HCT116 (cell line): Measurements from ENCODE around the gene PA2G4. TPM values are rescaled to one million over a fixed set of nuclear protein-coding genes. Genes with fewer than 3 reads are reported as not detected.

Source experiments
- ATAC-seq: fragments of 200-7000 bp; cut with Tn5 transposase; 2 replicates; pipeline ENCODE4 v1.9.1; 2020; ENCODE audit warnings: mild to moderate bottlenecking, moderate library complexity
- BruUV-seq: library from RNA; stranded (reverse); fragments of 400-500 nt; replicated peaks from 2 replicates; lab custom pipeline; 2021; lab: Mats Ljungman, UMichigan
- CTCF ChIA-PET: fragments of 300-600 bp; sonication (Branson Sonifier 250); formaldehyde crosslinking; loops from one replicate; lab custom pipeline; 2021; ENCODE audit warnings: antibody characterized with exemption; lab: Charles Lee
- POLR2A ChIA-PET: fragments of 300-600, 350-600 bp; sonication (Branson Sonifier 250); formaldehyde crosslinking; loops from one replicate; lab custom pipeline; 2021; ENCODE audit warnings: antibody characterized with exemption; lab: Charles Lee
- RAD21 ChIA-PET, 2 experiments: fragments of 300-600 bp; sonication (Branson Sonifier 250); formaldehyde crosslinking; loops; one replicate each; lab custom pipeline; 2023; ENCODE audit warnings: low total read pairs in 2 of 2; ENCODE audit not compliant: uncharacterized antibody in 2 of 2, unreplicated experiment in 2 of 2, low non-redundant PET in 1 of 2; lab: Charles Lee
- DNase-seq: peaks from one replicate; pipeline ENCODE4 v3.0.0-alpha.2; 2010; ENCODE audit warnings: low read depth, low spot score
- H2AFZ ChIP-seq: fragments of 200-600 bp; shearing (Covaris generic), sonication (generic); 2 replicates; pipeline ENCODE4 v1.6.1; 2017; ENCODE audit warnings: low read depth, mixed run types, mixed read lengths, antibody characterized with exemption, low read length; ENCODE audit not compliant: poor library complexity, severe bottlenecking
- H3K27ac ChIP-seq: 2 replicates; pipeline ENCODE4 v1.5.1; 2012; ENCODE audit warnings: low read depth, low read length
- H3K27me3 ChIP-seq: fragments of 200-600 bp; sonication (generic); 2 replicates; pipeline ENCODE4 v1.6.1; 2016; ENCODE audit warnings: mixed run types, low read length, mixed read lengths; ENCODE audit not compliant: insufficient read depth
- H3K36me3 ChIP-seq, 2 experiments: fragments of 200-500 bp in 1 of 2; fragments of 200-600 bp in 1 of 2; sonication (Bioruptor generic) in 1 of 2; sonication (generic) in 1 of 2; 2 replicates each; pipeline versions ENCODE4 v1.5.1 to v1.6.1; 2014 to 2016; ENCODE audit warnings: low read length in 2 of 2, inconsistent platforms in 1 of 2, mixed read lengths in 1 of 2, mixed run types in 1 of 2; ENCODE audit not compliant: insufficient read depth in 2 of 2, control insufficient read depth in 1 of 2
- H3K4me1 ChIP-seq, 2 experiments: fragments of 200-600 bp in 1 of 2; sonication (generic) in 1 of 2; 2 replicates each; pipeline versions ENCODE4 v1.5.1 to v1.6.1; 2012 to 2017; ENCODE audit warnings: low read length in 2 of 2, inconsistent platforms in 1 of 2, mild to moderate bottlenecking in 1 of 2, mixed read lengths in 1 of 2, mixed run types in 1 of 2, moderate library complexity in 1 of 2; ENCODE audit not compliant: insufficient read depth in 2 of 2, control insufficient read depth in 1 of 2
- H3K4me2 ChIP-seq: fragments of 200-600 bp; sonication (generic); 2 replicates; pipeline ENCODE4 v1.6.1; 2017; ENCODE audit warnings: mixed run types, low read length, mixed read lengths
- H3K4me3 ChIP-seq, 2 experiments: fragments of 200-600 bp in 1 of 2; sonication (generic) in 1 of 2; replicated peaks in 1 of 2; 2 replicates each; pipeline ENCODE4 v1.5.1; 2011 to 2016; ENCODE audit warnings: low read length in 2 of 2, control low read depth in 1 of 2, low read depth in 1 of 2, mild to moderate bottlenecking in 1 of 2, mixed read lengths in 1 of 2, mixed run types in 1 of 2
- H3K79me2 ChIP-seq: fragments of 200-600 bp; sonication (generic); 2 replicates; pipeline ENCODE4 v1.6.1; 2017; ENCODE audit warnings: mild to moderate bottlenecking, mixed run types, low read length, moderate library complexity, mixed read lengths; ENCODE audit not compliant: insufficient read depth
- H3K9ac ChIP-seq: fragments of 200-600 bp; sonication (generic); 2 replicates; pipeline ENCODE4 v1.6.1; 2016; ENCODE audit warnings: low read length, mixed read lengths
- H3K9me2 ChIP-seq: fragments of 200-600 bp; sonication (generic), shearing (Covaris generic); 2 replicates; pipeline ENCODE4 v1.6.1; 2017; ENCODE audit warnings: mixed run types, mild to moderate bottlenecking, moderate library complexity; ENCODE audit not compliant: insufficient read depth
- H3K9me3 ChIP-seq, 2 experiments: fragments of 200-500 bp in 1 of 2; fragments of 200-600 bp in 1 of 2; sonication (Bioruptor generic) in 1 of 2; sonication (generic) in 1 of 2; 2 replicates each; pipeline ENCODE4 v1.6.1; 2014 to 2017; ENCODE audit warnings: low read length in 2 of 2, mixed read lengths in 2 of 2, inconsistent platforms in 1 of 2, low read depth in 1 of 2, mild to moderate bottlenecking in 1 of 2, mixed run types in 1 of 2, moderate library complexity in 1 of 2; ENCODE audit not compliant: control insufficient read depth in 1 of 2, insufficient read depth in 1 of 2
- H4K20me1 ChIP-seq: fragments of 200-600 bp; sonication (generic), shearing (Covaris generic); 2 replicates; pipeline ENCODE4 v1.6.1; 2017; ENCODE audit warnings: mixed run types, mild to moderate bottlenecking, moderate library complexity; ENCODE audit not compliant: insufficient read depth
- CBX3 ChIP-seq: IDR thresholded peaks from 2 replicates; pipeline ENCODE4 v1.6.1; 2012; ENCODE audit warnings: low read depth
- POLR2AphosphoS5 ChIP-seq: IDR thresholded peaks from 2 replicates; pipeline ENCODE4 v1.6.1; 2011; ENCODE audit warnings: mild to moderate bottlenecking, low read depth, low read length, moderate library complexity
- YY1 ChIP-seq: IDR thresholded peaks from 2 replicates; pipeline ENCODE4 v1.6.1; 2011; ENCODE audit warnings: low read length, low read depth, moderate library complexity, mild to moderate bottlenecking; ENCODE audit not compliant: insufficient replicate concordance; ENCODE audit errors: extremely low read depth
- intact Hi-C: fragments of 100-400 bp; cut with micrococcal nuclease; formaldehyde crosslinking; loops from 2 replicates; pipeline ENCODE4 v1.10.0; 2022
- total RNA-seq: library from RNA; stranded (reverse); gene quantifications from one replicate; pipeline ENCODE4 v1.2.1, GENCODE V29; 2021; ENCODE audit not compliant: unreplicated experiment
- TF ChIP-seq, protein P1 (sequence below), 3 experiments: fragments of 200-600 bp in 1 of 3; sonication (generic) in 1 of 3; IDR thresholded peaks in 2 of 3; conservative IDR thresholded peaks in 1 of 3; 2 replicates each; pipeline ENCODE4 v1.5.1; 2012 to 2017; ENCODE audit warnings: low read depth in 2 of 3, low read length in 2 of 3, antibody characterized with exemption in 1 of 3, borderline replicate concordance in 1 of 3, control low read depth in 1 of 3, mild to moderate bottlenecking in 1 of 3, mixed read lengths in 1 of 3, mixed run types in 1 of 3, moderate library complexity in 1 of 3; ENCODE audit not compliant: insufficient read depth in 1 of 3

The PA2G4 gene
- total RNA-seq, 1 experiment from 2014 or later, result 302 TPM

DNA sequence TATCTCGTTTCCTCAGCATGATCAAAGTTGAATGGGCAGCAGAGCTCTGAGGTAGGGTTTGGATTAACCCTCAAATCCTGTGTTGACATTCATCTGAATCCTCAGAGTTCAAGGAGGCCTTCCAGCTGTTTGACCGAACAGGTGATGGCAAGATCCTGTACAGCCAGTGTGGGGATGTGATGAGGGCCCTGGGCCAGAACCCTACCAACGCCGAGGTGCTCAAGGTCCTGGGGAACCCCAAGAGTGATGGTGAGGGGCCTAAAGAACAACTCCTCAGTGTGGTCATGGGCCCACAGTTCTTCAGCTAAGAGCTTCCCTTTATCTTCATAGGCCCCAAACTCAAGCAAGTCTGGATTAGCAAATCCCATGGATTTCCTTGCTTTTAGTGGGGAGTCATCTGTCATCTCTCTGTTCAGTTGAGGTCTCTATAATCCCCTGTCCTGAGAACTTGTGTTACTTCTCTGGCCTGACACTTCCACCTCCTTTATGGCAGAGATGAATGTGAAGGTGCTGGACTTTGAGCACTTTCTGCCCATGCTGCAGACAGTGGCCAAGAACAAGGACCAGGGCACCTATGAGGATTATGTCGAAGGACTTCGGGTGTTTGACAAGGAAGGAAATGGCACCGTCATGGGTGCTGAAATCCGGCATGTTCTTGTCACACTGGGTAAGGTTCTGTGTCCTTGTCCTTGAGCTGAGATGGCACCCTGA lies 55.3 kb downstream of the PA2G4 start:
- POLR2A ChIA-PET, result interaction anchor here (1.3 to 1.8 kb wide), 2 partner anchors 32 to 42 kb away, joined by 5 to 7 read pairs; partner anchors contain the start of genes ESYT1 and ZC3H10
- Histone ChIP-seq H4K20me1 (no peaks in the 10 kb centered on the region), H3K79me2 (peaks cover 43% of the 10 kb centered on the region), H3K4me2 (peak overlapping the region; percentile 96), H3K27me3 (no peaks in the 10 kb centered on the region), H3K9me2 (no peaks in the 10 kb centered on the region), H3K36me3 (peaks cover 41 to 50% of the 10 kb centered on the region in 2 experiments; a peak in 3 of 4 replicates), H3K9me3 (no peaks in the 10 kb centered on the region), H3K27ac (peak overlapping the region; percentile 85)
- intact Hi-C loops, result loop anchor here (2.0 kb wide), 1 partner anchor 41 kb away; the partner anchor contains the start of gene ZC3H10
- CTCF ChIA-PET, result interaction anchor here (0.9 to 1.4 kb wide), 3 partner anchors 30 to 42 kb away, joined by 3 to 5 read pairs (median 4); partner anchors contain the start of genes SMARCC2 and ZC3H10
- RAD21 ChIA-PET, result no interaction called here
- TF ChIP-seq POLR2AphosphoS5 (peak; percentile 16), YY1 (no peak), CBX3 (no peak)
- TF ChIP-seq, protein P1, sequence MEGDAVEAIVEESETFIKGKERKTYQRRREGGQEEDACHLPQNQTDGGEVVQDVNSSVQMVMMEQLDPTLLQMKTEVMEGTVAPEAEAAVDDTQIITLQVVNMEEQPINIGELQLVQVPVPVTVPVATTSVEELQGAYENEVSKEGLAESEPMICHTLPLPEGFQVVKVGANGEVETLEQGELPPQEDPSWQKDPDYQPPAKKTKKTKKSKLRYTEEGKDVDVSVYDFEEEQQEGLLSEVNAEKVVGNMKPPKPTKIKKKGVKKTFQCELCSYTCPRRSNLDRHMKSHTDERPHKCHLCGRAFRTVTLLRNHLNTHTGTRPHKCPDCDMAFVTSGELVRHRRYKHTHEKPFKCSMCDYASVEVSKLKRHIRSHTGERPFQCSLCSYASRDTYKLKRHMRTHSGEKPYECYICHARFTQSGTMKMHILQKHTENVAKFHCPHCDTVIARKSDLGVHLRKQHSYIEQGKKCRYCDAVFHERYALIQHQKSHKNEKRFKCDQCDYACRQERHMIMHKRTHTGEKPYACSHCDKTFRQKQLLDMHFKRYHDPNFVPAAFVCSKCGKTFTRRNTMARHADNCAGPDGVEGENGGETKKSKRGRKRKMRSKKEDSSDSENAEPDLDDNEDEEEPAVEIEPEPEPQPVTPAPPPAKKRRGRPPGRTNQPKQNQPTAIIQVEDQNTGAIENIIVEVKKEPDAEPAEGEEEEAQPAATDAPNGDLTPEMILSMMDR (IDR thresholded peaks at IDR 0.05 in 2 of 3, conservative IDR thresholded peaks at IDR 0.05 in 1 of 3; ENCODE audit: borderline replicate concordance in 1 of 3, insufficient read depth in 1 of 3, low read depth in 2 of 3, low read length in 2 of 3), result no peak
- TF ChIP-seq, all 23 proteins: peak for 1
- Histone ChIP-seq H3K9ac (peak overlapping the region; percentile 99), H3K4me1 (peaks cover 12 to 24% of the 10 kb centered on the region in 2 experiments), H3K4me3 (peak overlapping the region; percentile 78 to 96), H2AFZ (no peak overlapping the region)
- BruUV-seq, result no TSS peak
- DNase-seq, result no peak
- no peak for ATAC-seq
